ENCODE data around the gene HOXB8. TPM values are rescaled to one million over a fixed set of nuclear protein-coding genes. Genes with fewer than 3 reads are reported as not detected.

HOXB8 gene
- total and polyA plus RNA-seq, 2 experiments from 2014 or later = not detected

DNA sequence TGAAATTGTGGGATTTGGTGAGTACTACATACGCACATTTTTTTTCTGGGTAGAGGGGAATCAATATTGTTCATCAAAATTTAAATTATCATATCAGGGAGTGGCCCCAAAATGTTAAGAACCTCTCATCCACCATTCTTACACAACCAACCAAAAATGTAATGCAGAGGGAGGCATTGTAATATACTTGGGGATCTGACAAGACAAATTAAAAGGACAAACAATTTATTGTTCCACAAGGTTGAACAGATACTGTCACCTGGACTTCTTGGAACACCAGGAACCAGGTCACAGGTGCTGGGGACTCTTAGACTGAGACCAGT lies 25.7 kb upstream of the HOXB8 start:
- peaks cover 58% of the 10 kb centered on the region for H3F3A ChIP-seq (replicated peaks; ENCODE audit: low read depth)
- peaks cover 60% of the 10 kb centered on the region for H4K20me1 ChIP-seq (replicated peaks; ENCODE audit: insufficient read depth)
- no peak overlapping the region for H3K27ac Mint-ChIP-seq
- H3K27me3 ChIP-seq (ENCODE audit: insufficient read depth) = peaks cover 100% of the 10 kb centered on the region
- no peaks in the 10 kb centered on the region for H3K79me2 ChIP-seq (replicated peaks; ENCODE audit: insufficient read depth)
- H3K27me3 Mint-ChIP-seq (ENCODE audit: insufficient read depth, low read depth, poor library complexity) = peaks cover 100% of the 10 kb centered on the region
- TF ChIP-seq POLR2AphosphoS5 (IDR thresholded peaks at IDR 0.05; ENCODE audit: low read depth) (no peak), EZH2 (IDR thresholded peaks at IDR 0.05; ENCODE audit: low read depth, unreplicated experiment) (peak; percentile 11)
- no peak for ATAC-seq
- H3K4me3 Mint-ChIP-seq = no peak overlapping the region
- no peak overlapping the region for H3K4me3 ChIP-seq
- H3K4me1 ChIP-seq (ENCODE audit: insufficient read depth) = peaks cover 24% of the 10 kb centered on the region
- no peaks in the 10 kb centered on the region; the same call in 2 of the 3 replicates for H3K36me3 Mint-ChIP-seq (ENCODE audit: low read depth)
- H3K9me3 Mint-ChIP-seq = peaks cover 3% of the 10 kb centered on the region
- no peaks in the 10 kb centered on the region for H3K9me2 ChIP-seq (ENCODE audit: insufficient read depth)
- peaks cover 18% of the 10 kb centered on the region for H3K4me1 Mint-ChIP-seq
- no peak overlapping the region for H3K27ac ChIP-seq (ENCODE audit: low read depth)
- H3K4me2 ChIP-seq = no peak overlapping the region
- H2AFZ ChIP-seq = no peak overlapping the region
- no peak for DNase-seq (ENCODE audit: low spot score)
- no peaks in the 10 kb centered on the region; the same call in 1 of the 2 replicates for H3K36me3 ChIP-seq (ENCODE audit: insufficient read depth)

DNA sequence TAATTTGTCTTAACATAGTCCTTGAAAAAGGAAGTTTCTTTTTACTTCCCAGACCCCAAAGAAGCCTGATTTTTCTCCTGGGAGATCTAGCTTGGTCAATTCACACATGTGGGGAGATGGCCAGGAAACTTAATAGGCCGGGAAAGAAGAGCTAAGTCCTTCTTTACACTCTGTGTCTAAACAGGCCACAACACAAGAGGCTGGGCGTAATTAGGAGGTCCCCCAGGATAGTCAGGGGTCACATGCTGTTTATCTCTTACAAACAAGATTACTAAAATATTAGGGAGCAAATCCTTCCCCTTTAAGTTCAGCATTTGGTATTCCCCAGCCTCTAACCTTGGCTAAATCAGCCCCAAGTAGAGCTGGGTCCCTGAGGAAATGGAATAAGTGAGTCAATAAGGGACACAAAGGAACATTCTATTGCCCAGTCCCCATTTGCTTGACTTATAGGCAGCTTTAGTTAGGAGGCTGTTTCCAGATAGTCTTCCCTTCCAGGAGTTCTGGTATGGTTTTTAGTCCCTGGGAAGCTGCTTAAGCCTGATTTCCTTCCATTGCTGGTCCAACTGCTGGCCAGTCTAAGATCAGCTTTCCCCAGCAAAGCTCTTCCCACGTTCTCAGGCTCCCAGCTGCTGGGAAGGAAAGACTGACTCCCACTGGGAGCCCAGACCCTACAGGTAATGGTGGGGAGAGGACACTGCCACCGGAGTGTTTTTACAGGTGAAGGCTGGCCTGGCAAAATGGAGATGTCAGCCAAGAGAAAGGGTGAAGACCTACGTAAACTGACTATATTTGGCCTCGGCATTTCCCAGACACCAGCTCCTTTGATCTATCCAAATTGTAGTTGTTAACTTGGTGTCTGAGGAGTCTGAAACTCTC lies 25.1 kb upstream of the HOXB8 start:
- peaks cover 53% of the 10 kb centered on the region for H3F3A ChIP-seq (replicated peaks; ENCODE audit: low read depth)
- DNase-seq (ENCODE audit: low spot score) = no peak
- peaks cover 100% of the 10 kb centered on the region for H3K27me3 ChIP-seq (ENCODE audit: insufficient read depth)
- H3K79me2 ChIP-seq (replicated peaks; ENCODE audit: insufficient read depth) = no peaks in the 10 kb centered on the region
- Mint-ChIP-seq H3K4me3 (no peak overlapping the region), H3K36me3 (ENCODE audit: low read depth) (no peaks in the 10 kb centered on the region; the same call in 2 of the 3 replicates), H3K9me3 (peaks cover 3% of the 10 kb centered on the region), H3K27ac (no peak overlapping the region), H3K4me1 (peaks cover 15% of the 10 kb centered on the region), H3K27me3 (ENCODE audit: insufficient read depth, low read depth, poor library complexity) (peaks cover 100% of the 10 kb centered on the region)
- ATAC-seq = no peak
- H3K4me2 ChIP-seq = no peak overlapping the region
- no peaks in the 10 kb centered on the region; the same call in 1 of the 2 replicates for H3K36me3 ChIP-seq (ENCODE audit: insufficient read depth)
- H3K4me1 ChIP-seq (ENCODE audit: insufficient read depth) = peaks cover 19% of the 10 kb centered on the region; the same call in 1 of the 2 replicates
- TF ChIP-seq EZH2 (IDR thresholded peaks at IDR 0.05; ENCODE audit: low read depth, unreplicated experiment) (peak; percentile 33), JUNB (IDR thresholded peaks at IDR 0.05; ENCODE audit: unreplicated experiment) (no peak)
- H4K20me1 ChIP-seq (replicated peaks; ENCODE audit: insufficient read depth) = peaks cover 66% of the 10 kb centered on the region
- no peak overlapping the region for H3K4me3 ChIP-seq
- no peaks in the 10 kb centered on the region for H3K9me2 ChIP-seq (ENCODE audit: insufficient read depth)
- H3K27ac ChIP-seq (ENCODE audit: low read depth) = no peak overlapping the region
- H2AFZ ChIP-seq = no peak overlapping the region

DNA sequence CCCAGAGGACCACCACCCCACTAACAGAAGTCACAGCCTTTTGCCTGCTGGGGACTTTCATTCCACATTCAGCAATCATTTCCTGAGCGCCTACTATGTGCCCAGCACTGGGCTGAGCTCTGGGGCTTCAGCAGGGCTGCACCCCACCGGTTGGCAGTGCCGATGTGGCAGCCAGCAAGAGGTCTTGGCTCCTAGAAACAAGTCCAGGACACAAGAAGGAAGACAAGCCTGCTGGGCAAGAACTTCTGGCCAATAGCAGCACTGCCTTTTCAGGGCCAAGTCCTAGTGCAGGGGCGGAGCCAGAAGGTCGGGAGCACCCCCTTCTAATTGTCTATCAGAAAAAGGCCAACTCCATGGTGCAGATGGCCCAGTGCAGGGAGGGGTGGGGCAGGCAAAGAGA lies 24.0 kb upstream of the HOXB8 start:
- ATAC-seq (no peak; the same call in 2 of the 3 replicates), DNase-seq (ENCODE audit: low spot score) (peak; percentile 49)
- peaks cover 20% of the 10 kb centered on the region; the same call in 1 of the 2 replicates for H3K4me1 ChIP-seq (ENCODE audit: insufficient read depth)
- H4K20me1 ChIP-seq (replicated peaks; ENCODE audit: insufficient read depth) = peaks cover 71% of the 10 kb centered on the region
- H3K36me3 ChIP-seq (ENCODE audit: insufficient read depth) = no peaks in the 10 kb centered on the region; the same call in 1 of the 2 replicates
- H3K9me2 ChIP-seq (ENCODE audit: insufficient read depth) = no peaks in the 10 kb centered on the region
- no peaks in the 10 kb centered on the region for H3K79me2 ChIP-seq (replicated peaks; ENCODE audit: insufficient read depth)
- no peak overlapping the region for H3K27ac Mint-ChIP-seq
- H3K4me3 ChIP-seq = no peak overlapping the region
- peaks cover 15% of the 10 kb centered on the region for H3K4me1 Mint-ChIP-seq
- peaks cover 3% of the 10 kb centered on the region for H3K9me3 Mint-ChIP-seq
- no peak overlapping the region for H3K27ac ChIP-seq (ENCODE audit: low read depth)
- H2AFZ ChIP-seq = no peak overlapping the region
- H3K4me2 ChIP-seq = no peak overlapping the region
- H3K4me3 Mint-ChIP-seq = no peak overlapping the region
- H3F3A ChIP-seq (replicated peaks; ENCODE audit: low read depth) = peaks cover 52% of the 10 kb centered on the region
- no peaks in the 10 kb centered on the region; the same call in 2 of the 3 replicates for H3K36me3 Mint-ChIP-seq (ENCODE audit: low read depth)
- H3K27me3 ChIP-seq (ENCODE audit: insufficient read depth) = peaks cover 100% of the 10 kb centered on the region
- H3K27me3 Mint-ChIP-seq (ENCODE audit: insufficient read depth, low read depth, poor library complexity) = peaks cover 100% of the 10 kb centered on the region
- no peak for TF ChIP-seq NANOG (IDR thresholded peaks at IDR 0.05; ENCODE audit: borderline replicate concordance)
- no peak for TF ChIP-seq EZH2 (IDR thresholded peaks at IDR 0.05; ENCODE audit: low read depth, unreplicated experiment)
- TF ChIP-seq, protein P1, sequence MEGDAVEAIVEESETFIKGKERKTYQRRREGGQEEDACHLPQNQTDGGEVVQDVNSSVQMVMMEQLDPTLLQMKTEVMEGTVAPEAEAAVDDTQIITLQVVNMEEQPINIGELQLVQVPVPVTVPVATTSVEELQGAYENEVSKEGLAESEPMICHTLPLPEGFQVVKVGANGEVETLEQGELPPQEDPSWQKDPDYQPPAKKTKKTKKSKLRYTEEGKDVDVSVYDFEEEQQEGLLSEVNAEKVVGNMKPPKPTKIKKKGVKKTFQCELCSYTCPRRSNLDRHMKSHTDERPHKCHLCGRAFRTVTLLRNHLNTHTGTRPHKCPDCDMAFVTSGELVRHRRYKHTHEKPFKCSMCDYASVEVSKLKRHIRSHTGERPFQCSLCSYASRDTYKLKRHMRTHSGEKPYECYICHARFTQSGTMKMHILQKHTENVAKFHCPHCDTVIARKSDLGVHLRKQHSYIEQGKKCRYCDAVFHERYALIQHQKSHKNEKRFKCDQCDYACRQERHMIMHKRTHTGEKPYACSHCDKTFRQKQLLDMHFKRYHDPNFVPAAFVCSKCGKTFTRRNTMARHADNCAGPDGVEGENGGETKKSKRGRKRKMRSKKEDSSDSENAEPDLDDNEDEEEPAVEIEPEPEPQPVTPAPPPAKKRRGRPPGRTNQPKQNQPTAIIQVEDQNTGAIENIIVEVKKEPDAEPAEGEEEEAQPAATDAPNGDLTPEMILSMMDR (conservative IDR thresholded peaks at IDR 0.05; ENCODE audit: low read depth in 2 of 2) = no peak
- TF ChIP-seq, protein P2, sequence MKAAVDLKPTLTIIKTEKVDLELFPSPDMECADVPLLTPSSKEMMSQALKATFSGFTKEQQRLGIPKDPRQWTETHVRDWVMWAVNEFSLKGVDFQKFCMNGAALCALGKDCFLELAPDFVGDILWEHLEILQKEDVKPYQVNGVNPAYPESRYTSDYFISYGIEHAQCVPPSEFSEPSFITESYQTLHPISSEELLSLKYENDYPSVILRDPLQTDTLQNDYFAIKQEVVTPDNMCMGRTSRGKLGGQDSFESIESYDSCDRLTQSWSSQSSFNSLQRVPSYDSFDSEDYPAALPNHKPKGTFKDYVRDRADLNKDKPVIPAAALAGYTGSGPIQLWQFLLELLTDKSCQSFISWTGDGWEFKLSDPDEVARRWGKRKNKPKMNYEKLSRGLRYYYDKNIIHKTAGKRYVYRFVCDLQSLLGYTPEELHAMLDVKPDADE (IDR thresholded peaks at IDR 0.05) = no peak
